OCI-LY1 (cell line): Measurements from ENCODE around the gene P3H3.

ENCODE experiments used
- H2AFZ ChIP-seq: fragments of 200-600 bp; sonication (generic), shearing (Covaris generic); 2 replicates; pipeline ENCODE4 v1.6.0; 2014; ENCODE audit warnings: antibody characterized with exemption, mild to moderate bottlenecking, low read length
- H3F3A ChIP-seq: fragments of 200-600 bp; sonication (generic), shearing (Covaris generic); 2 replicates; pipeline ENCODE4 v1.6.0; 2014; ENCODE audit warnings: mild to moderate bottlenecking, antibody characterized with exemption, low read length, moderate library complexity; ENCODE audit not compliant: insufficient read depth
- H3K27ac ChIP-seq: fragments of 200-600 bp; sonication (generic); 2 replicates; pipeline ENCODE4 v1.5.1; 2014; ENCODE audit warnings: low read length, mixed run types, mild to moderate bottlenecking, low read depth; ENCODE audit not compliant: poor library complexity, severe bottlenecking
- H3K27me3 ChIP-seq: fragments of 200-600 bp; sonication (generic); 2 replicates; pipeline ENCODE4 v1.6.0; 2014; ENCODE audit warnings: antibody characterized with exemption, mild to moderate bottlenecking, low read length, moderate library complexity; ENCODE audit not compliant: insufficient read depth
- H3K36me3 ChIP-seq: fragments of 200-600 bp; sonication (generic); 2 replicates; pipeline ENCODE4 v1.6.1; 2014; ENCODE audit warnings: mild to moderate bottlenecking, antibody characterized with exemption, low read length, moderate library complexity, mixed read lengths; ENCODE audit not compliant: insufficient read depth
- H3K4me1 ChIP-seq: fragments of 200-600 bp; sonication (generic); 2 replicates; pipeline ENCODE4 v1.5.1; 2014; ENCODE audit warnings: mild to moderate bottlenecking, low read length, moderate library complexity; ENCODE audit not compliant: insufficient read depth, severe bottlenecking
- H3K4me2 ChIP-seq: fragments of 200-600 bp; sonication (generic), shearing (Covaris generic); 2 replicates; pipeline ENCODE4 v1.6.1; 2014; ENCODE audit warnings: low read length
- H3K4me3 ChIP-seq: fragments of 200-600 bp; sonication (generic); 2 replicates; pipeline ENCODE4 v1.5.1; 2014; ENCODE audit warnings: low read length, low read depth, mild to moderate bottlenecking, mixed read lengths; ENCODE audit not compliant: poor library complexity, severe bottlenecking
- H3K79me2 ChIP-seq: fragments of 200-600 bp; shearing (Covaris generic); 2 replicates; pipeline ENCODE4 v1.6.1; 2016; ENCODE audit warnings: mixed run types, low read length, mixed read lengths; ENCODE audit not compliant: insufficient read depth
- H3K9ac ChIP-seq: fragments of 200-600 bp; sonication (generic), shearing (Covaris generic); 2 replicates; pipeline ENCODE4 v1.6.1; 2014; ENCODE audit warnings: mild to moderate bottlenecking, low read length, mixed read lengths
- H3K9me2 ChIP-seq: fragments of 200-600 bp; sonication (generic), shearing (Covaris generic); 2 replicates; pipeline ENCODE4 v1.6.1; 2014; ENCODE audit warnings: low read depth, mild to moderate bottlenecking, low read length, mixed read lengths
- H3K9me3 ChIP-seq: fragments of 200-600 bp; shearing (Covaris generic); 2 replicates; pipeline ENCODE4 v1.6.1; 2014; ENCODE audit warnings: low read length, mixed read lengths
- H4K20me1 ChIP-seq: fragments of 200-600 bp; sonication (generic), shearing (Covaris generic); 2 replicates; pipeline ENCODE4 v1.6.0; 2016; ENCODE audit warnings: mild to moderate bottlenecking, low read length; ENCODE audit not compliant: insufficient read depth
- CTCF ChIP-seq: fragments of 200-600 bp; sonication (generic), shearing (Covaris generic); IDR thresholded peaks from 2 replicates; pipeline ENCODE4 v1.5.1; 2017; ENCODE audit warnings: mild to moderate bottlenecking, antibody characterized with exemption, low read length, moderate library complexity, mixed read lengths
- EZH2 ChIP-seq: fragments of 200-600 bp; sonication (generic), shearing (Covaris generic); IDR thresholded peaks from 2 replicates; pipeline ENCODE4 v1.8.0; 2017; ENCODE audit warnings: borderline replicate concordance, mixed run types, mild to moderate bottlenecking, antibody characterized with exemption, low read length, moderate library complexity, mixed read lengths

The P3H3 gene

GRCh38 chr12:6810758-6811157 lies 17.4 kb upstream of the P3H3 start:
- H3K9me3 ChIP-seq = no peaks in the 10 kb centered on the region
- H3K36me3 ChIP-seq = no peaks in the 10 kb centered on the region
- H3K9ac ChIP-seq = no peak overlapping the region
- no peak overlapping the region for H3K27ac ChIP-seq
- no peaks in the 10 kb centered on the region for H3K27me3 ChIP-seq
- H4K20me1 ChIP-seq = no peaks in the 10 kb centered on the region
- H3K4me3 ChIP-seq = no peak overlapping the region
- H3K4me2 ChIP-seq = no peak overlapping the region
- no peaks in the 10 kb centered on the region for H3F3A ChIP-seq
- H3K4me1 ChIP-seq = peaks cover 9% of the 10 kb centered on the region
- no peak for TF ChIP-seq CTCF
- TF ChIP-seq EZH2 = no peak
- H3K9me2 ChIP-seq = no peaks in the 10 kb centered on the region
- no peak overlapping the region for H2AFZ ChIP-seq
- no peaks in the 10 kb centered on the region for H3K79me2 ChIP-seq

GRCh38 chr12:6813363-6813762 lies 14.8 kb upstream of the P3H3 start:
- Histone ChIP-seq H3K27ac (no peak overlapping the region), H3F3A (no peaks in the 10 kb centered on the region), H2AFZ (no peak overlapping the region), H3K36me3 (no peaks in the 10 kb centered on the region), H3K79me2 (no peaks in the 10 kb centered on the region), H3K9me3 (no peaks in the 10 kb centered on the region), H4K20me1 (no peaks in the 10 kb centered on the region), H3K4me2 (no peak overlapping the region), H3K9ac (no peak overlapping the region), H3K9me2 (no peaks in the 10 kb centered on the region), H3K4me1 (peaks cover 9% of the 10 kb centered on the region), H3K27me3 (peaks cover 4% of the 10 kb centered on the region; the same call in 1 of the 2 replicates), H3K4me3 (no peak overlapping the region)
- no peak for TF ChIP-seq EZH2
- TF ChIP-seq CTCF = no peak

GRCh38 chr12:6816598-6816997 lies 11.6 kb upstream of the P3H3 start:
- Histone ChIP-seq H3K27me3 (peaks cover 4% of the 10 kb centered on the region; the same call in 1 of the 2 replicates), H3K79me2 (no peaks in the 10 kb centered on the region), H3K9me3 (no peaks in the 10 kb centered on the region), H3K4me2 (no peak overlapping the region), H3K36me3 (no peaks in the 10 kb centered on the region), H3K4me3 (no peak overlapping the region), H2AFZ (no peak overlapping the region), H3K27ac (no peak overlapping the region), H4K20me1 (no peaks in the 10 kb centered on the region), H3F3A (no peaks in the 10 kb centered on the region), H3K9me2 (no peaks in the 10 kb centered on the region), H3K4me1 (peaks cover 9% of the 10 kb centered on the region), H3K9ac (no peak overlapping the region)
- TF ChIP-seq CTCF (no peak), EZH2 (no peak)
